Measurements from ENCODE around the gene SUMO3. TPM values are rescaled to one million over a fixed set of nuclear protein-coding genes. Genes with fewer than 3 reads are reported as not detected.

SUMO3 gene
- total and polyA plus RNA-seq, 2 of the 8 experiments (the other 6 are each of a cell fraction or from before 2014, with no cell fraction given), result 96.8 to 101 TPM

GRCh38 chr21:44810779-44811178 lies 7.1 kb downstream of the SUMO3 start:
- H4K20me1 ChIP-seq (replicated peaks in 1 of 2; ENCODE audit: control insufficient read depth in 1 of 2, insufficient read depth in 2 of 2, low read length in 2 of 2), result peaks cover 11 to 21% of the 10 kb centered on the region in 2 experiments
- POLR2A ChIA-PET (ENCODE audit: partially characterized antibody), result interaction anchor here (1.9 kb wide), 1 partner anchor 10 kb away, joined by 10 read pairs; the partner anchor contains the start of gene UBE2G2
- no peak overlapping the region for H3K4ac ChIP-seq (replicated peaks; ENCODE audit: insufficient read length, low read depth, low read length)
- H3K23ac ChIP-seq (ENCODE audit: insufficient read length), result no peak overlapping the region
- no peak overlapping the region for H4K8ac ChIP-seq (ENCODE audit: extremely low read depth, insufficient read depth, low read length)
- H2AK5ac ChIP-seq (ENCODE audit: low read depth, low read length), result no peak overlapping the region
- H3K27ac ChIP-seq (ENCODE audit: low read depth, low read length), result no peak overlapping the region
- peak overlapping the region; percentile 52 for H3K56ac ChIP-seq (replicated peaks; ENCODE audit: insufficient read length, low read depth, low read length)
- H2BK120ac ChIP-seq (replicated peaks; ENCODE audit: low read depth, low read length), result no peak overlapping the region
- H3K9ac ChIP-seq (replicated peaks in 1 of 4; ENCODE audit: extremely low read depth in 1 of 4, low read depth in 3 of 4, low read length in 3 of 4), result no peak overlapping the region; a peak in 1 of 7 replicates
- H3K36me3 ChIP-seq (ENCODE audit: control insufficient read depth in 2 of 4, insufficient read depth in 4 of 4, low read length in 3 of 4), result peaks cover 0 to 17% (median 10%) of the 10 kb centered on the region in 4 experiments; a peak in 6 of 8 replicates
- H3K27me3 ChIP-seq (replicated peaks in 1 of 4; ENCODE audit: control insufficient read depth in 3 of 4, extremely low read depth in 1 of 4, insufficient read depth in 3 of 4, low read length in 3 of 4), result no peaks in the 10 kb centered on the region
- H3K14ac ChIP-seq (ENCODE audit: insufficient read length), result no peak overlapping the region
- no peaks in the 10 kb centered on the region for H3K9me3 ChIP-seq (ENCODE audit: insufficient read depth in 2 of 2, low read depth in 1 of 2, low read length in 1 of 2)
- H3K79me1 ChIP-seq (ENCODE audit: low read depth, low read length), result peaks cover 20% of the 10 kb centered on the region
- FAIRE-seq, result no peak
- WGBS, 2 experiments (ENCODE audit: extremely low coverage in 1 of 2, insufficient coverage in 1 of 2, insufficient read length in 1 of 2, insufficient replicate concordance in 2 of 2, low coverage in 1 of 2, low lambda C conversion rate in 2 of 2, missing lambda C conversion rate in 1 of 2), result 76% methylated on average over 6 of the region's 6 CpGs; no CpG with 5 or more reads in 1 of the 2 experiments
- peaks cover 0 to 7% (median 2%) of the 10 kb centered on the region in 4 experiments; a peak in 4 of 7 replicates for H3K4me1 ChIP-seq (replicated peaks in 1 of 4; ENCODE audit: control insufficient read depth in 3 of 4, insufficient read depth in 4 of 4, low read length in 3 of 4)
- CTCF ChIA-PET (ENCODE audit: partially characterized antibody), result interaction anchor here (0.7 to 2.7 kb wide), 2 partner anchors 11 to 17 kb away, joined by 3 to 8 read pairs; no protein-coding TSS in a partner anchor
- H2BK15ac ChIP-seq (ENCODE audit: low read length), result no peak overlapping the region
- no peak overlapping the region for H2BK20ac ChIP-seq (ENCODE audit: low read length)
- no peak overlapping the region for H3K4me2 ChIP-seq (ENCODE audit: insufficient read depth in 1 of 2, low read depth in 2 of 2, low read length in 2 of 2)
- H3K18ac ChIP-seq (ENCODE audit: extremely low read depth, low read length), result no peak overlapping the region
- H2BK12ac ChIP-seq (ENCODE audit: low read depth, low read length), result no peak overlapping the region
- H4K5ac ChIP-seq (ENCODE audit: insufficient read length, low read depth, low read length), result no peak overlapping the region
- no peak overlapping the region for H3K4me3 ChIP-seq (ENCODE audit: extremely low read depth in 1 of 4, insufficient read depth in 2 of 4, low read depth in 3 of 4, low read length in 4 of 4)
- H4K91ac ChIP-seq (replicated peaks; ENCODE audit: insufficient read length, low read length), result no peak overlapping the region
- no peak for DNase-seq (ENCODE audit: low read depth in 1 of 2, low spot score in 2 of 2)
- H3K79me2 ChIP-seq (ENCODE audit: control insufficient read depth in 1 of 2, insufficient read depth in 2 of 2, low read length in 2 of 2), result peaks cover 5 to 51% of the 10 kb centered on the region in 2 experiments; a peak in 3 of 4 replicates
- 0 out of 2 replicates have a peak overlapping the region, but pooled peaks have one; percentile 18 for H2BK5ac ChIP-seq (ENCODE audit: low read depth, low read length)
- peaks cover 4% of the 10 kb centered on the region; the same call in 1 of the 2 replicates for H3K23me2 ChIP-seq (ENCODE audit: low read depth, low read length)
- no peak overlapping the region for H2AFZ ChIP-seq (ENCODE audit: low read length)
- TF ChIP-seq POLR2AphosphoS5 (IDR thresholded peaks at IDR 0.05; ENCODE audit: low read depth, low read length), result no peak
- no peak for TF ChIP-seq SIX5 (IDR thresholded peaks at IDR 0.05; ENCODE audit: low read depth, low read length)
- no peak for TF ChIP-seq CTBP2 (IDR thresholded peaks at IDR 0.05; ENCODE audit: borderline replicate concordance, insufficient read depth, insufficient read length, low read length)
- no peak for TF ChIP-seq HDAC6 (IDR thresholded peaks at IDR 0.05; ENCODE audit: low read depth, low read length)
- no peak for TF ChIP-seq ZNF274 (IDR thresholded peaks at IDR 0.05; ENCODE audit: borderline replicate concordance, extremely low read depth, low read length)
- TF ChIP-seq FOSL1 (IDR thresholded peaks at IDR 0.05; ENCODE audit: insufficient read depth, low read depth, low read length), result no peak
- TF ChIP-seq TEAD4 (IDR thresholded peaks at IDR 0.05; ENCODE audit: low read depth, low read length), result no peak
- no peak for TF ChIP-seq TBP (IDR thresholded peaks at IDR 0.05; ENCODE audit: low read depth, low read length)
- TF ChIP-seq RXRA (IDR thresholded peaks at IDR 0.05; ENCODE audit: insufficient read depth, low read depth, low read length), result no peak
- TF ChIP-seq JUND (IDR thresholded peaks at IDR 0.05; ENCODE audit: low read length), result no peak
- TF ChIP-seq KDM4A (IDR thresholded peaks at IDR 0.05; ENCODE audit: low read depth, low read length, severe bottlenecking), result no peak
- TF ChIP-seq SRF (IDR thresholded peaks at IDR 0.05; ENCODE audit: low read depth, low read length), result no peak
- TF ChIP-seq MAFK (IDR thresholded peaks at IDR 0.05; ENCODE audit: low read depth, low read length), result no peak
- no peak for TF ChIP-seq SIN3A (conservative IDR thresholded peaks at IDR 0.05 in 1 of 2, IDR thresholded peaks at IDR 0.05 in 1 of 2; ENCODE audit: low read depth in 1 of 2, low read length in 2 of 2)
